OCI-LY1 (cell line): ENCODE measurements around the gene RFTN1.

ENCODE experiments used
- H2AFZ ChIP-seq: fragments of 200-600 bp; sonication (generic), shearing (Covaris generic); 2 replicates; pipeline ENCODE4 v1.6.0; 2014; ENCODE audit warnings: antibody characterized with exemption, mild to moderate bottlenecking, low read length
- H3F3A ChIP-seq: fragments of 200-600 bp; sonication (generic), shearing (Covaris generic); 2 replicates; pipeline ENCODE4 v1.6.0; 2014; ENCODE audit warnings: mild to moderate bottlenecking, antibody characterized with exemption, low read length, moderate library complexity; ENCODE audit not compliant: insufficient read depth
- H3K27ac ChIP-seq: fragments of 200-600 bp; sonication (generic); 2 replicates; pipeline ENCODE4 v1.5.1; 2014; ENCODE audit warnings: low read length, mixed run types, mild to moderate bottlenecking, low read depth; ENCODE audit not compliant: poor library complexity, severe bottlenecking
- H3K27me3 ChIP-seq: fragments of 200-600 bp; sonication (generic); 2 replicates; pipeline ENCODE4 v1.6.0; 2014; ENCODE audit warnings: antibody characterized with exemption, mild to moderate bottlenecking, low read length, moderate library complexity; ENCODE audit not compliant: insufficient read depth
- H3K36me3 ChIP-seq: fragments of 200-600 bp; sonication (generic); 2 replicates; pipeline ENCODE4 v1.6.1; 2014; ENCODE audit warnings: mild to moderate bottlenecking, antibody characterized with exemption, low read length, moderate library complexity, mixed read lengths; ENCODE audit not compliant: insufficient read depth
- H3K4me1 ChIP-seq: fragments of 200-600 bp; sonication (generic); 2 replicates; pipeline ENCODE4 v1.5.1; 2014; ENCODE audit warnings: mild to moderate bottlenecking, low read length, moderate library complexity; ENCODE audit not compliant: insufficient read depth, severe bottlenecking
- H3K4me2 ChIP-seq: fragments of 200-600 bp; sonication (generic), shearing (Covaris generic); 2 replicates; pipeline ENCODE4 v1.6.1; 2014; ENCODE audit warnings: low read length
- H3K4me3 ChIP-seq: fragments of 200-600 bp; sonication (generic); 2 replicates; pipeline ENCODE4 v1.5.1; 2014; ENCODE audit warnings: low read length, low read depth, mild to moderate bottlenecking, mixed read lengths; ENCODE audit not compliant: poor library complexity, severe bottlenecking
- H3K79me2 ChIP-seq: fragments of 200-600 bp; shearing (Covaris generic); 2 replicates; pipeline ENCODE4 v1.6.1; 2016; ENCODE audit warnings: mixed run types, low read length, mixed read lengths; ENCODE audit not compliant: insufficient read depth
- H3K9ac ChIP-seq: fragments of 200-600 bp; sonication (generic), shearing (Covaris generic); 2 replicates; pipeline ENCODE4 v1.6.1; 2014; ENCODE audit warnings: mild to moderate bottlenecking, low read length, mixed read lengths
- H3K9me2 ChIP-seq: fragments of 200-600 bp; sonication (generic), shearing (Covaris generic); 2 replicates; pipeline ENCODE4 v1.6.1; 2014; ENCODE audit warnings: low read depth, mild to moderate bottlenecking, low read length, mixed read lengths
- H3K9me3 ChIP-seq: fragments of 200-600 bp; shearing (Covaris generic); 2 replicates; pipeline ENCODE4 v1.6.1; 2014; ENCODE audit warnings: low read length, mixed read lengths
- H4K20me1 ChIP-seq: fragments of 200-600 bp; sonication (generic), shearing (Covaris generic); 2 replicates; pipeline ENCODE4 v1.6.0; 2016; ENCODE audit warnings: mild to moderate bottlenecking, low read length; ENCODE audit not compliant: insufficient read depth
- EZH2 ChIP-seq: fragments of 200-600 bp; sonication (generic), shearing (Covaris generic); IDR thresholded peaks from 2 replicates; pipeline ENCODE4 v1.8.0; 2017; ENCODE audit warnings: borderline replicate concordance, mixed run types, mild to moderate bottlenecking, antibody characterized with exemption, low read length, moderate library complexity, mixed read lengths
- TF ChIP-seq, protein P1 (sequence below): fragments of 200-600 bp; sonication (generic), shearing (Covaris generic); IDR thresholded peaks from 2 replicates; pipeline ENCODE4 v1.5.1; 2017; ENCODE audit warnings: mild to moderate bottlenecking, antibody characterized with exemption, low read length, moderate library complexity, mixed read lengths

The RFTN1 gene

DNA sequence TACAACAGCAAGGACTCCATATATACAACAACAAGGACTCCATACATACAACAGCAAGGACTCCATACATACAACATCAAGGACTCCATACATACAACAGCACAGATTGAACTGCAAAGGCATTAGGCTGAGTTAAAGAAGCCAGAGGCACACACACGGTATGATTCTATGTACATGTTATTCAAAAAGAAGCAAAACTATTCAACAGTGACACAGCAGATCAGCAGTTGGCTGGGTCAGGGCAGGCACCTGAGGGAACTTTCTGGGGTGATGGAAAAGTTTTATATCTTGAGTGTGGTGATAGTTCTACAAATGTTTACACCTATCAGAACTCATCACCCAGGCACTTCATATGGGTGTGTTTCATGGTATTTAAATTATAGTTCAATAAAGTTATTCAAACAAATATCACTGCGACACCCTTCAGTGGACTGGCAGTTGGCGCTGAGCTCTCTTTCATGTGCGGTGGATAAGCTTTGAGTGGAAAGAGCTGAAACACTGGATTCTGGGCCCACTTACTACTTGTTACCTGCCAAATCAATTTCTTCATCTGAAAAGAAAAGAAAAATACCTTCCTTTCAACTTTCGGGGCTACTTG, 28.0 kb downstream of the RFTN1 start:
- no peaks in the 10 kb centered on the region for H3F3A ChIP-seq
- H3K9me3 ChIP-seq: no peaks in the 10 kb centered on the region
- H3K27ac ChIP-seq: peak overlapping the region; percentile 90
- H4K20me1 ChIP-seq: no peaks in the 10 kb centered on the region
- H3K9ac ChIP-seq: peak overlapping the region; percentile 32; the same call in 1 of the 2 replicates
- H3K9me2 ChIP-seq: no peaks in the 10 kb centered on the region
- H3K4me2 ChIP-seq: peak overlapping the region; percentile 47
- H3K36me3 ChIP-seq: peaks cover 92% of the 10 kb centered on the region
- H3K4me1 ChIP-seq: peaks cover 92% of the 10 kb centered on the region
- no peak for TF ChIP-seq EZH2
- TF ChIP-seq, protein P1, sequence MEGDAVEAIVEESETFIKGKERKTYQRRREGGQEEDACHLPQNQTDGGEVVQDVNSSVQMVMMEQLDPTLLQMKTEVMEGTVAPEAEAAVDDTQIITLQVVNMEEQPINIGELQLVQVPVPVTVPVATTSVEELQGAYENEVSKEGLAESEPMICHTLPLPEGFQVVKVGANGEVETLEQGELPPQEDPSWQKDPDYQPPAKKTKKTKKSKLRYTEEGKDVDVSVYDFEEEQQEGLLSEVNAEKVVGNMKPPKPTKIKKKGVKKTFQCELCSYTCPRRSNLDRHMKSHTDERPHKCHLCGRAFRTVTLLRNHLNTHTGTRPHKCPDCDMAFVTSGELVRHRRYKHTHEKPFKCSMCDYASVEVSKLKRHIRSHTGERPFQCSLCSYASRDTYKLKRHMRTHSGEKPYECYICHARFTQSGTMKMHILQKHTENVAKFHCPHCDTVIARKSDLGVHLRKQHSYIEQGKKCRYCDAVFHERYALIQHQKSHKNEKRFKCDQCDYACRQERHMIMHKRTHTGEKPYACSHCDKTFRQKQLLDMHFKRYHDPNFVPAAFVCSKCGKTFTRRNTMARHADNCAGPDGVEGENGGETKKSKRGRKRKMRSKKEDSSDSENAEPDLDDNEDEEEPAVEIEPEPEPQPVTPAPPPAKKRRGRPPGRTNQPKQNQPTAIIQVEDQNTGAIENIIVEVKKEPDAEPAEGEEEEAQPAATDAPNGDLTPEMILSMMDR: no peak
- H2AFZ ChIP-seq: no peak overlapping the region
- H3K27me3 ChIP-seq: no peaks in the 10 kb centered on the region
- H3K4me3 ChIP-seq: no peak overlapping the region
- peaks cover 94% of the 10 kb centered on the region for H3K79me2 ChIP-seq

DNA sequence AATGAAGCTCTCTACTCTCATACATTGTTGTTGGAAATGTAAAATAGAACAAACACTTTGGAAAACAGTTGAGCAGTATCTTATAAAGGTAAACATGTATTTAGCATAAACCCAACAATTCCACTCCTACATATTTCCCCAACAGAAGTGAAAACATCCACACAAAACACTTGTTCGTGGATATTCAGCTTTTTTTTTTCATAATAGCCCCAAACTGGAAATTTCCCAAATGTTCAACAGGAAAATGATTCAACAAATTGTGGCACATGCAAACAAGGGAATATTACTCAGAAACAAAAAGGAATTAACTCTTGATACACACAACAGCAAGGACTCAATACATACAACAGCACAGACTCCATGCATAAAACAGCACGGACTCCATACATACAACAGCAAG, 28.5 kb downstream of the RFTN1 start:
- H3K9me3 ChIP-seq: no peaks in the 10 kb centered on the region
- peaks cover 91% of the 10 kb centered on the region for H3K4me1 ChIP-seq
- H3K9ac ChIP-seq: peak overlapping the region; percentile 16; the same call in 1 of the 2 replicates
- H3K27ac ChIP-seq: peak overlapping the region; percentile 90
- H3K9me2 ChIP-seq: no peaks in the 10 kb centered on the region
- TF ChIP-seq, protein P1: no peak
- TF ChIP-seq EZH2: no peak
- peaks cover 94% of the 10 kb centered on the region for H3K79me2 ChIP-seq
- H2AFZ ChIP-seq: no peak overlapping the region
- no peaks in the 10 kb centered on the region for H3F3A ChIP-seq
- no peaks in the 10 kb centered on the region for H3K27me3 ChIP-seq
- H3K36me3 ChIP-seq: peaks cover 92% of the 10 kb centered on the region
- H3K4me3 ChIP-seq: no peak overlapping the region
- H3K4me2 ChIP-seq: peak overlapping the region; percentile 47; the same call in 1 of the 2 replicates
- H4K20me1 ChIP-seq: no peaks in the 10 kb centered on the region

- TF ChIP-seq, protein P1: no peak
- TF ChIP-seq EZH2: no peak
- Histone ChIP-seq H3K36me3 (peaks cover 92% of the 10 kb centered on the region), H4K20me1 (no peaks in the 10 kb centered on the region), H3K27ac (peak overlapping the region; percentile 90), H3K79me2 (peaks cover 94% of the 10 kb centered on the region), H3K4me1 (peaks cover 86% of the 10 kb centered on the region), H3K9me2 (no peaks in the 10 kb centered on the region), H2AFZ (no peak overlapping the region), H3K9ac (peak overlapping the region; percentile 42; the same call in 1 of the 2 replicates), H3F3A (no peaks in the 10 kb centered on the region), H3K4me3 (no peak overlapping the region), H3K9me3 (no peaks in the 10 kb centered on the region), H3K4me2 (peak overlapping the region; percentile 49; the same call in 1 of the 2 replicates), H3K27me3 (no peaks in the 10 kb centered on the region)
Measured at GRCh38 chr3:16484216-16484615, 29.3 kb downstream of the RFTN1 start.
